Measurements from ENCODE around the gene PDPK1.

DNA sequence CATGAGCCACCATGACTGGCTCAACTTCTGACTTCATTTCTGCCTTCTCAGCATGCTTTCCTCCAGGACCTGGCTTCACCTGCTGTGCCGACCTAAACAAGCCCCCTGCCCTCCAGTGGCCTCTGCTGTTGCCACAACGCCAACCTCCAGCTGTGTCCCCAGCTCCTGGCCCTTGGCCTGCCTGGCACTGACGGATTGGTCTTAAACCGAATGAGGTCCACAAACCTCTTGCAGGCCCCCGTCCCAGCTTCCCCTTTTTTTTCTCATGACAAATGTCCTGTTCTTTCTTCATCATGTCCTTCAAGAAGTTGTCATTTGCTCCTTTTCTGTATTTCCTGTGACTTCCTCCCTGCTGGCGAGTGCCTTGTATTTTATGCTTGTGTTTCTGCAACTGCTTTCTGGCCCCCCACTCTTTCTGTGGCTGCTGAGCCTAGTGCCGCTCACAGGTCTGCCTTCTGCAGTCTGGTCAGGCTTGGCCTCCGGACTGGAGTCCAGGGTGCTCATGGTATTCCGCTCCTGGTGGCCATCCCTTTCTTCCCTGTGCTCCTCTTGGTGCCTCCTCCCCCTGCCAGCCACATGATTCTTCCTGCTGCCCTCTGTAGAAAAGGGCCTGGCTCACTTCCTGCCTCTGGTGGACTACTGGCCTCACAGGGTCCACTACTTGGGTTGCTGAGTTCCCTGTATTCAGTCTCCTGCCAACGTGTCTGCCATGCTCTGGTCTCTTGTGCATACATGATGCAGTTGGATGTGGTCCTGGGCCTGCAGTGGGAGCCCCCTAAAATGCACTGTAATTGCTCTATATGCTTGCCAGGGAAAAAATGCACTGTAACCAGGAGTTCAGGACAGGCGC, 21.2 kb upstream of the PDPK1 start:
- TF ChIP-seq, protein P1, sequence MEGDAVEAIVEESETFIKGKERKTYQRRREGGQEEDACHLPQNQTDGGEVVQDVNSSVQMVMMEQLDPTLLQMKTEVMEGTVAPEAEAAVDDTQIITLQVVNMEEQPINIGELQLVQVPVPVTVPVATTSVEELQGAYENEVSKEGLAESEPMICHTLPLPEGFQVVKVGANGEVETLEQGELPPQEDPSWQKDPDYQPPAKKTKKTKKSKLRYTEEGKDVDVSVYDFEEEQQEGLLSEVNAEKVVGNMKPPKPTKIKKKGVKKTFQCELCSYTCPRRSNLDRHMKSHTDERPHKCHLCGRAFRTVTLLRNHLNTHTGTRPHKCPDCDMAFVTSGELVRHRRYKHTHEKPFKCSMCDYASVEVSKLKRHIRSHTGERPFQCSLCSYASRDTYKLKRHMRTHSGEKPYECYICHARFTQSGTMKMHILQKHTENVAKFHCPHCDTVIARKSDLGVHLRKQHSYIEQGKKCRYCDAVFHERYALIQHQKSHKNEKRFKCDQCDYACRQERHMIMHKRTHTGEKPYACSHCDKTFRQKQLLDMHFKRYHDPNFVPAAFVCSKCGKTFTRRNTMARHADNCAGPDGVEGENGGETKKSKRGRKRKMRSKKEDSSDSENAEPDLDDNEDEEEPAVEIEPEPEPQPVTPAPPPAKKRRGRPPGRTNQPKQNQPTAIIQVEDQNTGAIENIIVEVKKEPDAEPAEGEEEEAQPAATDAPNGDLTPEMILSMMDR (IDR thresholded peaks at IDR 0.05; ENCODE audit: low read length): no peak
- no peak for TF ChIP-seq EZH2 (IDR thresholded peaks at IDR 0.05; ENCODE audit: borderline replicate concordance, low read length)

Measured in OCI-LY1 (cell line).